MM.1S (cell line): ENCODE measurements around the gene CBLB.

Experiments used
- CTCF ChIP-seq: fragments of 300-600 bp; sonication (generic); IDR thresholded peaks from 2 replicates; pipeline ENCODE4 v1.5.1; 2016; ENCODE audit warnings: antibody characterized with exemption, low read length, mixed read lengths
- EZH2 ChIP-seq: fragments of 300-600 bp; sonication (generic); optimal IDR thresholded peaks from 2 replicates; pipeline ENCODE3; 2017; ENCODE audit warnings: low read depth, mild to moderate bottlenecking, antibody characterized with exemption, low read length, mixed read lengths
- EZH2phosphoT487 ChIP-seq: fragments of 300-600 bp; sonication (generic); IDR thresholded peaks from 2 replicates; pipeline ENCODE4 v1.6.1; 2018; ENCODE audit warnings: antibody characterized with exemption, low read length

DNA sequence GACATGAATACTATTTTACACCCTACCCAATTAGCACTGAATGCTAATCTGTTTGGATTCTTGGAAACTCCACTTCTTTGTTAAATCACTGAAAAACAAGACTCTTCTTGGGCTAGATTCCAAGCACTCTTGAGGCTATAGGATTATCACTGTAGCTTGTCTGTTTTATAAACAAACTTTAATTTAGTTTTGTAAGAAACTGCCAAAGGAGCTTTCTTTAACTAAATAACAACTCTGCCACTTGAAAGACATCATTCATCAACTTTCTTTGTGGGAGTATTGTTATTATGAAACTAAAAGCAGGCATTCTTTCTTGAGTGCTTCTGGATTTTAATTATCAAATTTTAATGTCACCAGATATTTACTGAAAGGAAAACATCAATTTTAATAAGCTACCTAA is 24.1 kb downstream of the CBLB start:
- TF ChIP-seq CTCF (no peak), EZH2 (no peak), EZH2phosphoT487 (no peak)
